ENCODE results near the gene JPH3. TPM values are rescaled to one million over a fixed set of nuclear protein-coding genes. Genes with fewer than 3 reads are reported as not detected.

Gene JPH3
- polyA plus RNA-seq, 1 donor from 2014 or later, result 22.2 TPM

- Histone ChIP-seq H4K20me1 (ENCODE audit: insufficient read depth) (no peaks in the 10 kb centered on the region), H3K79me2 (replicated peaks; ENCODE audit: insufficient read depth, low read length) (no peaks in the 10 kb centered on the region), H3K9ac (ENCODE audit: low read length) (no peak overlapping the region), H3K4me3 (ENCODE audit: low read length) (no peak overlapping the region), H3K4me2 (ENCODE audit: low read length) (no peak overlapping the region), H3F3A (ENCODE audit: insufficient read depth, low read length, poor library complexity, severe bottlenecking) (no peaks in the 10 kb centered on the region), H3K27me3 (ENCODE audit: insufficient read depth, low read depth, low read length) (no peaks in the 10 kb centered on the region), H2AFZ (ENCODE audit: low read depth, low read length) (no peak overlapping the region), H3K36me3 (ENCODE audit: insufficient read depth, low read length) (no peaks in the 10 kb centered on the region), H3K27ac (ENCODE audit: low read length) (no peak overlapping the region), H3K9me3 (ENCODE audit: low read length) (no peaks in the 10 kb centered on the region), H3K9me2 (ENCODE audit: insufficient read depth, low read length) (no peaks in the 10 kb centered on the region)
- TF ChIP-seq EZH2 (IDR thresholded peaks at IDR 0.05; ENCODE audit: borderline replicate concordance, insufficient read depth, low read length, poor library complexity, severe bottlenecking), result no peak
- no peak for TF ChIP-seq RAD21 (conservative IDR thresholded peaks at IDR 0.05)
- TF ChIP-seq REST (IDR thresholded peaks at IDR 0.05; ENCODE audit: borderline replicate concordance), result no peak
- TF ChIP-seq POLR2AphosphoS5 (IDR thresholded peaks at IDR 0.05), result no peak
- no peak for TF ChIP-seq CTCF (IDR thresholded peaks at IDR 0.05; ENCODE audit: poor library complexity, severe bottlenecking)
- no peak for TF ChIP-seq TAF1 (IDR thresholded peaks at IDR 0.05; ENCODE audit: low read depth)
Observed at GRCh38 chr16:87631067-87631466, 28.8 kb downstream of the JPH3 start.

- Histone ChIP-seq H3K27me3 (ENCODE audit: insufficient read depth, low read depth, low read length) (no peaks in the 10 kb centered on the region), H3K4me2 (ENCODE audit: low read length) (no peak overlapping the region), H3K79me2 (replicated peaks; ENCODE audit: insufficient read depth, low read length) (no peaks in the 10 kb centered on the region), H2AFZ (ENCODE audit: low read depth, low read length) (no peak overlapping the region), H3K36me3 (ENCODE audit: insufficient read depth, low read length) (no peaks in the 10 kb centered on the region), H3K9me2 (ENCODE audit: insufficient read depth, low read length) (no peaks in the 10 kb centered on the region), H3K27ac (ENCODE audit: low read length) (no peak overlapping the region), H3F3A (ENCODE audit: insufficient read depth, low read length, poor library complexity, severe bottlenecking) (no peaks in the 10 kb centered on the region), H3K9me3 (ENCODE audit: low read length) (no peaks in the 10 kb centered on the region), H4K20me1 (ENCODE audit: insufficient read depth) (no peaks in the 10 kb centered on the region), H3K4me3 (ENCODE audit: low read length) (no peak overlapping the region), H3K9ac (ENCODE audit: low read length) (no peak overlapping the region)
- no peak for TF ChIP-seq CTCF (IDR thresholded peaks at IDR 0.05; ENCODE audit: poor library complexity, severe bottlenecking)
- no peak for TF ChIP-seq EP300 (conservative IDR thresholded peaks at IDR 0.05; ENCODE audit: poor library complexity, severe bottlenecking)
- TF ChIP-seq POLR2AphosphoS5 (IDR thresholded peaks at IDR 0.05), result no peak
- TF ChIP-seq TAF1 (IDR thresholded peaks at IDR 0.05; ENCODE audit: low read depth), result no peak
- TF ChIP-seq SMC3 (conservative IDR thresholded peaks at IDR 0.05; ENCODE audit: poor library complexity), result no peak
- no peak for TF ChIP-seq REST (IDR thresholded peaks at IDR 0.05; ENCODE audit: borderline replicate concordance)
- no peak for TF ChIP-seq MXI1 (conservative IDR thresholded peaks at IDR 0.05; ENCODE audit: poor library complexity, severe bottlenecking)
- TF ChIP-seq RAD21 (conservative IDR thresholded peaks at IDR 0.05), result no peak
- TF ChIP-seq EZH2 (IDR thresholded peaks at IDR 0.05; ENCODE audit: borderline replicate concordance, insufficient read depth, low read length, poor library complexity, severe bottlenecking), result no peak
Observed at GRCh38 chr16:87634411-87634810, 32.1 kb downstream of the JPH3 start.
